Calu3 (cell line): ENCODE measurements around the gene OR52H1. TPM values are rescaled to one million over a fixed set of nuclear protein-coding genes. Genes with fewer than 3 reads are reported as not detected.

Source experiments
- BruUV-seq: library from RNA; stranded (reverse); fragments of 400-500 nt; replicated peaks from 2 replicates; lab custom pipeline; 2021; lab: Mats Ljungman, UMichigan
- CTCF ChIA-PET: fragments of 300-600 bp; sonication (Branson Sonifier 250); formaldehyde crosslinking; loops from one replicate; lab custom pipeline; 2022; ENCODE audit warnings: antibody characterized with exemption; lab: Charles Lee
- DNase-seq: peaks from one replicate; pipeline ENCODE4 v3.0.0; 2022
- H3K27ac Mint-ChIP-seq: one replicate; pipeline ENCODE4 v1.8.0; 2022; ENCODE audit warnings: mixed read lengths; ENCODE audit not compliant: unreplicated experiment
- H3K27me3 Mint-ChIP-seq: one replicate; pipeline ENCODE4 v1.8.0; 2022; ENCODE audit warnings: mixed read lengths; ENCODE audit not compliant: unreplicated experiment
- H3K36me3 Mint-ChIP-seq: one replicate; pipeline ENCODE4 v1.8.0; 2022; ENCODE audit warnings: mild to moderate bottlenecking, moderate library complexity, mixed read lengths; ENCODE audit not compliant: insufficient read depth, unreplicated experiment
- H3K4me1 Mint-ChIP-seq: one replicate; pipeline ENCODE4 v1.8.0; 2022; ENCODE audit warnings: mild to moderate bottlenecking, low read depth, mixed read lengths; ENCODE audit not compliant: unreplicated experiment
- H3K4me3 Mint-ChIP-seq: one replicate; pipeline ENCODE4 v1.8.0; 2022; ENCODE audit warnings: mild to moderate bottlenecking, low read depth, moderate library complexity, mixed read lengths; ENCODE audit not compliant: unreplicated experiment
- H3K9me3 Mint-ChIP-seq: one replicate; pipeline ENCODE4 v1.8.0; 2022; ENCODE audit warnings: low read depth, mixed read lengths; ENCODE audit not compliant: unreplicated experiment
- intact Hi-C: fragments of 100-400 bp; cut with micrococcal nuclease; formaldehyde crosslinking; loops from one replicate; pipeline ENCODE4 v1.10.0; 2022; ENCODE audit not compliant: unreplicated experiment
- total RNA-seq: library from RNA; stranded (reverse); gene quantifications from 2 replicates; pipeline ENCODE4 v1.2.3, GENCODE V29; 2022
- TF ChIP-seq, protein P1 (sequence below): fragments of 200-600 bp; IDR thresholded peaks from one replicate; pipeline ENCODE4 v1.8.0; 2022; ENCODE audit warnings: antibody characterized with exemption; ENCODE audit not compliant: unreplicated experiment

OR52H1 gene
- total RNA-seq, 1 experiment from 2014 or later = not detected

- TF ChIP-seq, protein P1, sequence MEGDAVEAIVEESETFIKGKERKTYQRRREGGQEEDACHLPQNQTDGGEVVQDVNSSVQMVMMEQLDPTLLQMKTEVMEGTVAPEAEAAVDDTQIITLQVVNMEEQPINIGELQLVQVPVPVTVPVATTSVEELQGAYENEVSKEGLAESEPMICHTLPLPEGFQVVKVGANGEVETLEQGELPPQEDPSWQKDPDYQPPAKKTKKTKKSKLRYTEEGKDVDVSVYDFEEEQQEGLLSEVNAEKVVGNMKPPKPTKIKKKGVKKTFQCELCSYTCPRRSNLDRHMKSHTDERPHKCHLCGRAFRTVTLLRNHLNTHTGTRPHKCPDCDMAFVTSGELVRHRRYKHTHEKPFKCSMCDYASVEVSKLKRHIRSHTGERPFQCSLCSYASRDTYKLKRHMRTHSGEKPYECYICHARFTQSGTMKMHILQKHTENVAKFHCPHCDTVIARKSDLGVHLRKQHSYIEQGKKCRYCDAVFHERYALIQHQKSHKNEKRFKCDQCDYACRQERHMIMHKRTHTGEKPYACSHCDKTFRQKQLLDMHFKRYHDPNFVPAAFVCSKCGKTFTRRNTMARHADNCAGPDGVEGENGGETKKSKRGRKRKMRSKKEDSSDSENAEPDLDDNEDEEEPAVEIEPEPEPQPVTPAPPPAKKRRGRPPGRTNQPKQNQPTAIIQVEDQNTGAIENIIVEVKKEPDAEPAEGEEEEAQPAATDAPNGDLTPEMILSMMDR = no peak
- Mint-ChIP-seq H3K36me3 (no peaks in the 10 kb centered on the region), H3K4me1 (no peaks in the 10 kb centered on the region), H3K27ac (no peak overlapping the region), H3K27me3 (peaks cover 78% of the 10 kb centered on the region), H3K9me3 (no peaks in the 10 kb centered on the region), H3K4me3 (no peak overlapping the region)
- intact Hi-C loops = no loop called here
- CTCF ChIA-PET = no interaction called here
- no TSS peak for BruUV-seq
- DNase-seq = no peak
Observed at GRCh38 chr11:5500393-5500801, 47.9 kb downstream of the OR52H1 start.

GRCh38 chr11:5499671-5500070, 48.7 kb downstream of the OR52H1 start:
- H3K4me1 Mint-ChIP-seq = no peaks in the 10 kb centered on the region
- H3K27me3 Mint-ChIP-seq = peaks cover 72% of the 10 kb centered on the region
- no TSS peak for BruUV-seq
- H3K36me3 Mint-ChIP-seq = no peaks in the 10 kb centered on the region
- DNase-seq = no peak
- intact Hi-C loops = no loop called here
- CTCF ChIA-PET = no interaction called here
- TF ChIP-seq, protein P1 = no peak
- no peaks in the 10 kb centered on the region for H3K9me3 Mint-ChIP-seq
- H3K27ac Mint-ChIP-seq = no peak overlapping the region
- no peak overlapping the region for H3K4me3 Mint-ChIP-seq

Other genes starting within 250 kb of the OR52H1 start
- not detected in 2 replicates for gene OR51B4, start 246.6 kb downstream of the OR52H1 start, total RNA-seq
- not detected in 2 replicates for gene OR51B2, start 224.2 kb downstream of the OR52H1 start, total RNA-seq
- not detected in 2 replicates for gene OR51B5, start 205.0 kb downstream of the OR52H1 start, total RNA-seq
- not detected in 2 replicates for gene OR51B6, start 197.0 kb downstream of the OR52H1 start, total RNA-seq
- gene OR51M1, start 164.7 kb downstream of the OR52H1 start, total RNA-seq = not detected in 2 replicates
- gene OR51Q1, start 126.4 kb downstream of the OR52H1 start, total RNA-seq = not detected in 2 replicates
- gene OR51I1, start 107.0 kb downstream of the OR52H1 start, total RNA-seq = not detected in 2 replicates
- not detected in 2 replicates for gene OR51I2, start 99.2 kb downstream of the OR52H1 start, total RNA-seq
- gene OR52D1, start 59.9 kb downstream of the OR52H1 start, total RNA-seq = not detected in 2 replicates
- gene UBQLN3, start 38.6 kb downstream of the OR52H1 start, total RNA-seq = not detected in 2 replicates
- gene UBQLNL, start 31.8 kb downstream of the OR52H1 start, total RNA-seq = 0.14 and 0.51 TPM in 2 replicates
- not detected in 2 replicates for gene OR52B6, start 32.3 kb upstream of the OR52H1 start, total RNA-seq
- gene TRIM6, start 48.1 kb upstream of the OR52H1 start, total RNA-seq = 0.80 and 2.8 TPM in 2 replicates
- gene TRIM34, start 76.5 kb upstream of the OR52H1 start, total RNA-seq = 9.9 and 13.1 TPM in 2 replicates
- gene TRIM5, start 136.5 kb upstream of the OR52H1 start, total RNA-seq = 36.8 and 44.1 TPM in 2 replicates
- 11.5 and 37.8 TPM in 2 replicates for gene TRIM22, start 141.2 kb upstream of the OR52H1 start, total RNA-seq
- not detected in 2 replicates for gene OR56B1, start 187.9 kb upstream of the OR52H1 start, total RNA-seq
- not detected in 2 replicates for gene OR52N4, start 205.7 kb upstream of the OR52H1 start, total RNA-seq
- not detected in 2 replicates for gene OR52N5, start 234.8 kb upstream of the OR52H1 start, total RNA-seq
- not detected in 2 replicates for gene OR52N1, start 242.7 kb upstream of the OR52H1 start, total RNA-seq